A673 (cell line): ENCODE data around the gene RELN. TPM values are rescaled to one million over a fixed set of nuclear protein-coding genes. Genes with fewer than 3 reads are reported as not detected.

ENCODE experiments used
- BruUV-seq: library from RNA; stranded (reverse); fragments of 400-500 nt; replicated peaks from 2 replicates; lab custom pipeline; 2021; lab: Mats Ljungman, UMichigan
- CTCF ChIA-PET: fragments of 300-600 bp; sonication (Branson Sonifier 250); formaldehyde crosslinking; loops from one replicate; lab custom pipeline; 2022; ENCODE audit warnings: antibody characterized with exemption; lab: Charles Lee
- POLR2A ChIA-PET: fragments of 300-600 bp; sonication (Branson Sonifier 250); formaldehyde crosslinking; loops from one replicate; lab custom pipeline; 2022; ENCODE audit warnings: antibody characterized with exemption; ENCODE audit not compliant: low non-redundant PET; lab: Charles Lee
- DNase-seq: peaks from one replicate; pipeline ENCODE4 v3.0.0-alpha.2; 2015; ENCODE audit warnings: low spot score
- H3K27ac ChIP-seq: fragments of 200-600 bp; sonication (generic); 2 replicates; pipeline ENCODE4 v1.5.1; 2016; ENCODE audit warnings: mixed run types, low read depth, mild to moderate bottlenecking, mixed read lengths, antibody characterized with exemption, low read length; ENCODE audit not compliant: poor library complexity, severe bottlenecking
- H3K27me3 ChIP-seq: fragments of 200-600 bp; sonication (generic); replicated peaks from 2 replicates; pipeline ENCODE4 v1.6.1; 2017; ENCODE audit warnings: mixed run types, low read depth, mild to moderate bottlenecking, mixed read lengths, antibody characterized with exemption, low read length; ENCODE audit not compliant: insufficient read depth, poor library complexity
- H3K36me3 ChIP-seq: fragments of 200-600 bp; sonication (generic); 2 replicates; pipeline ENCODE4 v1.6.1; 2016; ENCODE audit warnings: mixed run types, mild to moderate bottlenecking, mixed read lengths, antibody characterized with exemption, low read length; ENCODE audit not compliant: insufficient read depth, poor library complexity, severe bottlenecking
- H3K4me1 ChIP-seq: fragments of 200-600 bp; sonication (generic); 2 replicates; pipeline ENCODE4 v1.6.1; 2017; ENCODE audit warnings: mixed run types, mild to moderate bottlenecking, mixed read lengths, antibody characterized with exemption, low read length; ENCODE audit not compliant: insufficient read depth, poor library complexity, severe bottlenecking
- H3K4me3 ChIP-seq: fragments of 200-600 bp; sonication (generic); 2 replicates; pipeline ENCODE4 v1.5.1; 2016; ENCODE audit warnings: low read depth, mixed run types, mild to moderate bottlenecking, mixed read lengths, low read length; ENCODE audit not compliant: poor library complexity, severe bottlenecking
- H3K9me3 ChIP-seq: fragments of 200-600 bp; sonication (generic); 2 replicates; pipeline ENCODE4 v1.6.1; 2016; ENCODE audit warnings: mixed run types, low read depth, mild to moderate bottlenecking, mixed read lengths, antibody characterized with exemption, low read length; ENCODE audit not compliant: poor library complexity, severe bottlenecking
- EZH2 ChIP-seq: fragments of 200-600 bp; sonication (generic); IDR thresholded peaks from 2 replicates; pipeline ENCODE4 v1.6.1; 2017; ENCODE audit warnings: borderline replicate concordance, low read depth, mild to moderate bottlenecking, mixed read lengths, antibody characterized with exemption, low read length; ENCODE audit not compliant: poor library complexity, severe bottlenecking
- intact Hi-C: fragments of 100-400 bp; cut with micrococcal nuclease; formaldehyde crosslinking; loops from one replicate; pipeline ENCODE4 v1.10.0; 2022; ENCODE audit not compliant: unreplicated experiment
- total RNA-seq: library from RNA; stranded (reverse); gene quantifications from 2 replicates; pipeline ENCODE4 v1.2.3, GENCODE V29; 2021
- TF ChIP-seq, protein P1 (sequence below): fragments of 300-800, 200-600 bp; sonication (generic); conservative IDR thresholded peaks from 2 replicates; pipeline ENCODE4 v1.5.1; 2017; ENCODE audit warnings: low read depth, mild to moderate bottlenecking, antibody characterized with exemption, low read length, moderate library complexity, mixed read lengths

RELN gene
- total RNA-seq, 1 experiment from 2014 or later, result not detected

- H3K4me3 ChIP-seq, result no peak overlapping the region
- no peak overlapping the region for H3K27ac ChIP-seq
- no peak for DNase-seq
- no TSS peak for BruUV-seq
- POLR2A ChIA-PET, result no interaction called here
- H3K4me1 ChIP-seq, result no peaks in the 10 kb centered on the region
- H3K9me3 ChIP-seq, result no peaks in the 10 kb centered on the region
- H3K36me3 ChIP-seq, result no peaks in the 10 kb centered on the region
- TF ChIP-seq, protein P1, sequence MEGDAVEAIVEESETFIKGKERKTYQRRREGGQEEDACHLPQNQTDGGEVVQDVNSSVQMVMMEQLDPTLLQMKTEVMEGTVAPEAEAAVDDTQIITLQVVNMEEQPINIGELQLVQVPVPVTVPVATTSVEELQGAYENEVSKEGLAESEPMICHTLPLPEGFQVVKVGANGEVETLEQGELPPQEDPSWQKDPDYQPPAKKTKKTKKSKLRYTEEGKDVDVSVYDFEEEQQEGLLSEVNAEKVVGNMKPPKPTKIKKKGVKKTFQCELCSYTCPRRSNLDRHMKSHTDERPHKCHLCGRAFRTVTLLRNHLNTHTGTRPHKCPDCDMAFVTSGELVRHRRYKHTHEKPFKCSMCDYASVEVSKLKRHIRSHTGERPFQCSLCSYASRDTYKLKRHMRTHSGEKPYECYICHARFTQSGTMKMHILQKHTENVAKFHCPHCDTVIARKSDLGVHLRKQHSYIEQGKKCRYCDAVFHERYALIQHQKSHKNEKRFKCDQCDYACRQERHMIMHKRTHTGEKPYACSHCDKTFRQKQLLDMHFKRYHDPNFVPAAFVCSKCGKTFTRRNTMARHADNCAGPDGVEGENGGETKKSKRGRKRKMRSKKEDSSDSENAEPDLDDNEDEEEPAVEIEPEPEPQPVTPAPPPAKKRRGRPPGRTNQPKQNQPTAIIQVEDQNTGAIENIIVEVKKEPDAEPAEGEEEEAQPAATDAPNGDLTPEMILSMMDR, result no peak
- TF ChIP-seq EZH2, result no peak
- intact Hi-C loops, result no loop called here
- CTCF ChIA-PET, result no interaction called here
- H3K27me3 ChIP-seq, result no peaks in the 10 kb centered on the region
Observed at GRCh38 chr7:104032486-104032885, 43.0 kb upstream of the RELN start.

DNA sequence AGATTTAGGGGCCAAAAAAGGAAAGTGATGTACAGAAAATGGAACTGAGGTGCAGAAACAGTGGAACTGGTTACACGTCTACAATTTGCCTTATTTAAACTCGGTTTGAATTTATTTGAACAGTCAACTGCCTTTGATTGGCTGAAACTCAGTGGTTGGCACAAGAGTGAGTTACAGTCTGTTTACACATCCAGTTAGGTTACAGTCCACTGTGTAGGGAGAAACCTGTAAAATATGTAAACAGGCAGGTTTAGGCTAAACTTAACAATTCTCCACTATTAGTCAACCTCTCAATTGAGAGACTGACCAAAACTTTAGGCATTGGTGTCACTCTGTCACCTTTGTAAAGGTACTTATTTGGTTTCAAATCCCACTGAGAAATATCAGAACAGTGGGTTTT, 40.3 kb upstream of the RELN start:
- DNase-seq, result no peak
- ChIA-PET POLR2A (no interaction called here), CTCF (no interaction called here)
- H3K4me3 ChIP-seq, result no peak overlapping the region
- TF ChIP-seq, protein P1, result no peak
- no peak for TF ChIP-seq EZH2
- BruUV-seq, result no TSS peak
- no peaks in the 10 kb centered on the region for H3K27me3 ChIP-seq
- no peaks in the 10 kb centered on the region for H3K4me1 ChIP-seq
- no peaks in the 10 kb centered on the region for H3K9me3 ChIP-seq
- intact Hi-C loops, result no loop called here
- H3K36me3 ChIP-seq, result no peaks in the 10 kb centered on the region
- H3K27ac ChIP-seq, result no peak overlapping the region

DNA sequence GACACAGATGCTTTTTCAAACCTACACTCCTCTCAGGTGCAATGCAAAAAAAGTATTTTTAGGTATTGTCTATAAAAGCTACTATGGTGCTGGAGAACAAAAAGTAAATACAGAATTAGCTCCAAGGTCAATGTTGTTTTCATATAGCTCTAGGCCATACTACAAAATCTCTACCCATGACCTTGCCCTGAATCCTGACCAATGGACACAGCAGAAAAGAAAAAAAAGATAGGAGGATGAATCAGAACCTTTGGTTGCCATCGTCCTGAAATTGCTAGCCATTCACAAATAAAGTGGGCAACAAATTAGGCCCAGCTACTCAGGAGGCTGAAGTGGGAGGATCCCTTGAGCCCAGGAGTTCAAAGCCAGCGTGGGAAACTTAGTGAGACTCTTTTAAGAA, 35.2 kb upstream of the RELN start:
- Histone ChIP-seq H3K36me3 (no peaks in the 10 kb centered on the region), H3K4me1 (no peaks in the 10 kb centered on the region), H3K4me3 (no peak overlapping the region), H3K27ac (no peak overlapping the region), H3K27me3 (no peaks in the 10 kb centered on the region), H3K9me3 (no peaks in the 10 kb centered on the region)
- ChIA-PET POLR2A (no interaction called here), CTCF (no interaction called here)
- BruUV-seq, result no TSS peak
- no peak for TF ChIP-seq EZH2
- TF ChIP-seq, protein P1, result no peak
- DNase-seq, result no peak
- intact Hi-C loops, result no loop called here
